GM12878 (cell line): ENCODE results near the gene SOBP.

Experiments used
- EZH2 ChIP-seq: IDR thresholded peaks from 2 replicates; pipeline ENCODE4 v1.6.1; 2012; ENCODE audit warnings: low read depth, mild to moderate bottlenecking, control low read depth, inconsistent platforms, low read length, borderline replicate concordance; ENCODE audit not compliant: control insufficient read depth
- FOS ChIP-seq: IDR thresholded peaks from 3 replicates; pipeline ENCODE4 v1.6.1; 2011; ENCODE audit warnings: borderline replicate concordance; ENCODE audit not compliant: insufficient read length; ENCODE audit errors: extremely low read depth
- HDAC6 ChIP-seq: fragments of 200-600 bp; sonication (generic); IDR thresholded peaks from one replicate; pipeline ENCODE4 v1.8.0; 2017; ENCODE audit warnings: antibody characterized with exemption; ENCODE audit not compliant: unreplicated experiment
- MXI1 ChIP-seq: fragments of 150-350 bp; IDR thresholded peaks from 2 replicates; pipeline ENCODE4 v1.6.1; 2011; ENCODE audit warnings: low read depth, mild to moderate bottlenecking, inconsistent platforms, low read length, improper control_type of control experiment
- NR2C1 ChIP-seq: fragments of 450-650 bp; IDR thresholded peaks from 2 replicates; pipeline ENCODE4 v1.6.1; 2017; ENCODE audit warnings: antibody characterized with exemption, mild to moderate bottlenecking, moderate library complexity
- POLR2AphosphoS2 ChIP-seq: IDR thresholded peaks from 2 replicates; pipeline ENCODE4 v1.6.1; 2011; ENCODE audit warnings: low read depth, mild to moderate bottlenecking, low read length, improper control_type of control experiment, moderate library complexity
- YY1 ChIP-seq: IDR thresholded peaks from 2 replicates; pipeline ENCODE4 v1.6.1; 2011; ENCODE audit warnings: low read depth, mild to moderate bottlenecking, low read length
- ZNF24 ChIP-seq: fragments of 450-650 bp; IDR thresholded peaks from 2 replicates; pipeline ENCODE4 v1.6.1; 2017; ENCODE audit warnings: antibody characterized with exemption, mild to moderate bottlenecking
- TF ChIP-seq, protein P1 (sequence below), 3 experiments: IDR thresholded peaks in 2 of 3; conservative IDR thresholded peaks in 1 of 3; 2 replicates each; pipeline ENCODE4 v1.5.1; 2011; ENCODE audit warnings: low read depth in 3 of 3, low read length in 3 of 3, mild to moderate bottlenecking in 3 of 3, control low read depth in 2 of 3, moderate library complexity in 2 of 3, inconsistent platforms in 1 of 3, mixed read lengths in 1 of 3; ENCODE audit not compliant: control insufficient read depth in 2 of 3, insufficient read depth in 1 of 3; ENCODE audit errors: extremely low read depth in 1 of 3
- TF ChIP-seq, protein P2 (sequence below): IDR thresholded peaks from 2 replicates; pipeline ENCODE4 v1.6.1; 2011; ENCODE audit warnings: borderline replicate concordance, low read depth, mild to moderate bottlenecking, moderate library complexity, mixed read lengths, low read length; ENCODE audit not compliant: insufficient read depth; ENCODE audit errors: extremely low read length

DNA sequence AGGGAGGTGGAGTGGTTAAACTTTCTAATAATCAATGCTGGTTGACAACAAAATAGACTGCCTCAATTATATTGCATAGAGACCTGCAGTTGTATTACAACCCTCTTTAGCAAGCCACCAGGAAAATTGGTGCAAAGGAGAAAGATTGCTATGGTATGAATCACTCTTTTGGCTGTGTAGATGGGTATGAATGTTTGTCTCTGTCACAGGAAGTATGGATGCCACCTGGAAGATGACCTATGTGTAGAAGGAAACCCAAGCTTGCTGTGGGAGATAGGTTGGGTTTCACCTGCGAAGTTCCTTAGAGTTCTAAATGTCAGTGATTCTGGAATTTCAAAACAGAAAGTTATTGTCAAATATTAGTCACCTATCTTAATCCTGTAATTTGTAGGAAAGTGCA is 134.6 kb downstream of the SOBP start:
- TF ChIP-seq YY1 (no peak), POLR2AphosphoS2 (no peak), FOS (no peak), NR2C1 (no peak), EZH2 (no peak), ZNF24 (no peak), MXI1 (no peak), HDAC6 (no peak)
- TF ChIP-seq, protein P1, sequence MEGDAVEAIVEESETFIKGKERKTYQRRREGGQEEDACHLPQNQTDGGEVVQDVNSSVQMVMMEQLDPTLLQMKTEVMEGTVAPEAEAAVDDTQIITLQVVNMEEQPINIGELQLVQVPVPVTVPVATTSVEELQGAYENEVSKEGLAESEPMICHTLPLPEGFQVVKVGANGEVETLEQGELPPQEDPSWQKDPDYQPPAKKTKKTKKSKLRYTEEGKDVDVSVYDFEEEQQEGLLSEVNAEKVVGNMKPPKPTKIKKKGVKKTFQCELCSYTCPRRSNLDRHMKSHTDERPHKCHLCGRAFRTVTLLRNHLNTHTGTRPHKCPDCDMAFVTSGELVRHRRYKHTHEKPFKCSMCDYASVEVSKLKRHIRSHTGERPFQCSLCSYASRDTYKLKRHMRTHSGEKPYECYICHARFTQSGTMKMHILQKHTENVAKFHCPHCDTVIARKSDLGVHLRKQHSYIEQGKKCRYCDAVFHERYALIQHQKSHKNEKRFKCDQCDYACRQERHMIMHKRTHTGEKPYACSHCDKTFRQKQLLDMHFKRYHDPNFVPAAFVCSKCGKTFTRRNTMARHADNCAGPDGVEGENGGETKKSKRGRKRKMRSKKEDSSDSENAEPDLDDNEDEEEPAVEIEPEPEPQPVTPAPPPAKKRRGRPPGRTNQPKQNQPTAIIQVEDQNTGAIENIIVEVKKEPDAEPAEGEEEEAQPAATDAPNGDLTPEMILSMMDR (IDR thresholded peaks at IDR 0.05 in 2 of 3, conservative IDR thresholded peaks at IDR 0.05 in 1 of 3; ENCODE audit: control insufficient read depth in 2 of 3, extremely low read depth in 1 of 3, insufficient read depth in 1 of 3, low read depth in 3 of 3, low read length in 3 of 3), result no peak
- TF ChIP-seq, protein P2, sequence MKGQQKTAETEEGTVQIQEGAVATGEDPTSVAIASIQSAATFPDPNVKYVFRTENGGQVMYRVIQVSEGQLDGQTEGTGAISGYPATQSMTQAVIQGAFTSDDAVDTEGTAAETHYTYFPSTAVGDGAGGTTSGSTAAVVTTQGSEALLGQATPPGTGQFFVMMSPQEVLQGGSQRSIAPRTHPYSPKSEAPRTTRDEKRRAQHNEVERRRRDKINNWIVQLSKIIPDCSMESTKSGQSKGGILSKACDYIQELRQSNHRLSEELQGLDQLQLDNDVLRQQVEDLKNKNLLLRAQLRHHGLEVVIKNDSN, result no peak
